ENCODE measurements around the gene SPART.

- TF ChIP-seq CTCF (IDR thresholded peaks at IDR 0.05) (no peak), POLR2A (IDR thresholded peaks at IDR 0.05) (no peak)
Observed at GRCh38 chr13:36362914-36363313, 16.7 kb upstream of the SPART start.
